H9 (cell line): Measurements from ENCODE around the gene VSIG8. TPM values are rescaled to one million over a fixed set of nuclear protein-coding genes. Genes with fewer than 3 reads are reported as not detected.

ENCODE experiments used
- DNase-seq: peaks from one replicate; pipeline ENCODE4 v3.0.0-alpha.2; 2017
- H2AFZ ChIP-seq: one replicate; pipeline ENCODE4 v1.6.1; 2013; ENCODE audit warnings: mild to moderate bottlenecking, low read length, control low read depth, moderate library complexity
- H2AK5ac ChIP-seq: 2 replicates; pipeline ENCODE4 v1.6.1; 2013; ENCODE audit warnings: low read length, control low read depth, mixed read lengths; ENCODE audit not compliant: insufficient read length
- H2BK120ac ChIP-seq: one replicate; pipeline ENCODE4 v1.6.1; 2013; ENCODE audit warnings: low read depth, mild to moderate bottlenecking, low read length, control low read depth, inconsistent platforms; ENCODE audit not compliant: poor library complexity, severe bottlenecking
- H2BK12ac ChIP-seq: 2 replicates; pipeline ENCODE4 v1.6.1; 2013; ENCODE audit warnings: low read length, control low read depth, mixed read lengths, low read depth; ENCODE audit not compliant: insufficient read length
- H2BK15ac ChIP-seq: 2 replicates; pipeline ENCODE4 v1.6.1; 2013; ENCODE audit warnings: low read depth, low read length, control low read depth
- H2BK20ac ChIP-seq: one replicate; pipeline ENCODE4 v1.6.1; 2013; ENCODE audit warnings: low read depth, mild to moderate bottlenecking, low read length, control low read depth, inconsistent platforms; ENCODE audit not compliant: poor library complexity, severe bottlenecking
- H2BK5ac ChIP-seq: 2 replicates; pipeline ENCODE4 v1.6.1; 2013; ENCODE audit warnings: low read length, control low read depth, mixed read lengths; ENCODE audit not compliant: insufficient read length
- H3K14ac ChIP-seq: 2 replicates; pipeline ENCODE4 v1.6.1; 2013; ENCODE audit warnings: low read length, control low read depth; ENCODE audit not compliant: insufficient read depth
- H3K18ac ChIP-seq: 2 replicates; pipeline ENCODE4 v1.6.1; 2013; ENCODE audit warnings: low read depth, mild to moderate bottlenecking, mixed read lengths, low read length, control low read depth; ENCODE audit not compliant: insufficient read length
- H3K23ac ChIP-seq: 2 replicates; pipeline ENCODE4 v1.6.1; 2013; ENCODE audit warnings: low read length, control low read depth, mixed read lengths, low read depth; ENCODE audit not compliant: insufficient read length
- H3K23me2 ChIP-seq: 2 replicates; pipeline ENCODE4 v1.6.1; 2013; ENCODE audit warnings: low read depth, mild to moderate bottlenecking, mixed read lengths, low read length, control low read depth; ENCODE audit not compliant: insufficient read length, poor library complexity, severe bottlenecking
- H3K27ac ChIP-seq: 2 replicates; pipeline ENCODE4 v1.5.1; 2013; ENCODE audit warnings: low read length, control low read depth, mixed read lengths, low read depth; ENCODE audit not compliant: insufficient read length
- H3K27me3 ChIP-seq: 2 replicates; pipeline ENCODE4 v1.6.1; 2013; ENCODE audit warnings: low read length, control low read depth, inconsistent platforms; ENCODE audit not compliant: insufficient read depth
- H3K4ac ChIP-seq: 2 replicates; pipeline ENCODE4 v1.6.1; 2013; ENCODE audit warnings: low read depth, mild to moderate bottlenecking, control low read depth, inconsistent platforms, low read length, moderate library complexity
- H3K4me1 ChIP-seq: 2 replicates; pipeline ENCODE4 v1.6.1; 2013; ENCODE audit warnings: low read length, control low read depth, inconsistent platforms; ENCODE audit not compliant: insufficient read depth
- H3K4me2 ChIP-seq: 2 replicates; pipeline ENCODE4 v1.6.1; 2013; ENCODE audit warnings: low read length, control low read depth, mixed read lengths; ENCODE audit not compliant: insufficient read length, insufficient read depth
- H3K56ac ChIP-seq: 2 replicates; pipeline ENCODE4 v1.6.1; 2013; ENCODE audit warnings: low read depth, mild to moderate bottlenecking, mixed read lengths, low read length, control low read depth; ENCODE audit not compliant: insufficient read length
- H3K79me1 ChIP-seq: 2 replicates; pipeline ENCODE4 v1.6.1; 2013; ENCODE audit warnings: low read depth, mild to moderate bottlenecking, moderate library complexity, low read length, control low read depth, inconsistent platforms; ENCODE audit not compliant: insufficient read depth, poor library complexity, severe bottlenecking
- H3K79me2 ChIP-seq: 2 replicates; pipeline ENCODE4 v1.6.1; 2013; ENCODE audit warnings: low read length, control low read depth, inconsistent platforms; ENCODE audit not compliant: insufficient read depth
- H3K9ac ChIP-seq: 2 replicates; pipeline ENCODE4 v1.6.1; 2013; ENCODE audit warnings: low read length, control low read depth, mixed read lengths; ENCODE audit not compliant: insufficient read length; ENCODE audit errors: extremely low read depth
- H3K9me3 ChIP-seq: one replicate; pipeline ENCODE4 v1.6.1; 2013; ENCODE audit warnings: low read depth, low read length, inconsistent platforms; ENCODE audit not compliant: control insufficient read depth
- H3T11ph ChIP-seq: one replicate; pipeline ENCODE4 v1.6.1; 2013; ENCODE audit warnings: mild to moderate bottlenecking, low read length, control low read depth, inconsistent platforms
- H4K20me1 ChIP-seq: one replicate; pipeline ENCODE4 v1.6.1; 2013; ENCODE audit not compliant: control insufficient read depth, insufficient read length, insufficient read depth
- H4K5ac ChIP-seq: 2 replicates; pipeline ENCODE4 v1.6.1; 2013; ENCODE audit warnings: low read depth, mild to moderate bottlenecking, mixed read lengths, low read length, control low read depth; ENCODE audit not compliant: insufficient read length
- H4K8ac ChIP-seq: replicated peaks from 2 replicates; pipeline ENCODE4 v1.6.1; 2013; ENCODE audit warnings: low read length, control low read depth, mixed read lengths, low read depth; ENCODE audit not compliant: insufficient read length
- H4K91ac ChIP-seq: 2 replicates; pipeline ENCODE4 v1.6.1; 2013; ENCODE audit warnings: low read depth, mild to moderate bottlenecking, moderate library complexity, mixed read lengths, low read length, control low read depth; ENCODE audit not compliant: insufficient read length
- H3K27ac Mint-ChIP-seq, 3 experiments: 2 replicates in 2 of 3; 3 replicates in 1 of 3; pipeline ENCODE4 v1.8.0; 2020 to 2021; ENCODE audit warnings: mixed read lengths in 3 of 3, mild to moderate bottlenecking in 1 of 3, moderate library complexity in 1 of 3
- H3K27me3 Mint-ChIP-seq: 2 replicates; pipeline ENCODE4 v1.8.0; 2021; ENCODE audit warnings: low read depth, mild to moderate bottlenecking, moderate library complexity, mixed read lengths
- H3K36me3 Mint-ChIP-seq, 3 experiments: 2 replicates in 2 of 3; 3 replicates in 1 of 3; pipeline ENCODE4 v1.8.0; 2020 to 2021; ENCODE audit warnings: low read depth in 3 of 3, mixed read lengths in 3 of 3; ENCODE audit not compliant: insufficient read depth in 1 of 3
- H3K4me1 Mint-ChIP-seq, 2 experiments: 2 replicates each; pipeline ENCODE4 v1.8.0; 2020; ENCODE audit warnings: mixed read lengths in 2 of 2
- H3K4me3 Mint-ChIP-seq, 2 experiments: 2 replicates in 1 of 2; 3 replicates in 1 of 2; pipeline ENCODE4 v1.8.0; 2020 to 2021; ENCODE audit warnings: mild to moderate bottlenecking in 2 of 2, mixed read lengths in 2 of 2, moderate library complexity in 1 of 2
- H3K9me3 Mint-ChIP-seq, 2 experiments: 2 replicates in 1 of 2; 3 replicates in 1 of 2; pipeline ENCODE4 v1.8.0; 2020; ENCODE audit warnings: mild to moderate bottlenecking in 2 of 2, mixed read lengths in 2 of 2, moderate library complexity in 1 of 2
- CTCF ChIP-seq: fragments of 200-600 bp; sonication (generic); conservative IDR thresholded peaks from 3 replicates; pipeline ENCODE4 v1.8.0; 2021; ENCODE audit warnings: antibody characterized with exemption, mild to moderate bottlenecking
- WGBS: extraction: QIAGEN DNeasy Blood & Tissue Kit; methylation state at CpG from one replicate; pipeline ENCODE4 v1.1.7; 2013; ENCODE audit warnings: missing lambda C conversion rate, low lambda C conversion rate, mixed read lengths; ENCODE audit not compliant: insufficient read length; ENCODE audit errors: extremely low coverage; 5-methylcytosine and 5-hydroxymethylcytosine counted together
- total RNA-seq: library from RNA; stranded (reverse); gene quantifications from 2 replicates; pipeline ENCODE4 v1.2.1, GENCODE V29; 2021

The VSIG8 gene
- total RNA-seq, 1 experiment from 2014 or later = not detected

GRCh38 chr1:159877695-159878444 lies 15.4 kb upstream of the VSIG8 start:
- no peaks in the 10 kb centered on the region for H3K4me1 Mint-ChIP-seq
- WGBS = no CpG with 5 or more reads among the region's 6 CpGs
- Histone ChIP-seq H2BK12ac (no peak overlapping the region), H2BK120ac (no peak overlapping the region), H4K91ac (no peak overlapping the region), H3K56ac (no peak overlapping the region), H2BK20ac (no peak overlapping the region), H3K14ac (no peak overlapping the region), H3K9me3 (no peaks in the 10 kb centered on the region), H3K4ac (no peak overlapping the region), H4K5ac (no peak overlapping the region), H3K79me2 (no peaks in the 10 kb centered on the region), H2AFZ (no peak overlapping the region), H4K20me1 (no peaks in the 10 kb centered on the region), H4K8ac (no peak overlapping the region), H3K23ac (no peak overlapping the region), H2BK15ac (no peak overlapping the region), H3K79me1 (no peaks in the 10 kb centered on the region), H3K4me1 (no peaks in the 10 kb centered on the region), H3K4me2 (no peak overlapping the region), H3T11ph (no peak overlapping the region), H2AK5ac (no peak overlapping the region), H3K18ac (no peak overlapping the region), H3K23me2 (no peaks in the 10 kb centered on the region), H3K9ac (no peak overlapping the region), H3K27me3 (no peaks in the 10 kb centered on the region), H3K27ac (no peak overlapping the region), H2BK5ac (no peak overlapping the region)
- H3K27ac Mint-ChIP-seq = no peak overlapping the region
- H3K9me3 Mint-ChIP-seq = no peaks in the 10 kb centered on the region
- DNase-seq = no peak
- H3K4me3 Mint-ChIP-seq = no peak overlapping the region
- H3K36me3 Mint-ChIP-seq = peaks cover 0 to 2% (median 0%) of the 10 kb centered on the region in 3 experiments; a peak in 1 of 7 replicates
- TF ChIP-seq CTCF = no peak
- peaks cover 10% of the 10 kb centered on the region for H3K27me3 Mint-ChIP-seq
